Measurements from ENCODE around the gene PCK2.

The PCK2 gene

DNA sequence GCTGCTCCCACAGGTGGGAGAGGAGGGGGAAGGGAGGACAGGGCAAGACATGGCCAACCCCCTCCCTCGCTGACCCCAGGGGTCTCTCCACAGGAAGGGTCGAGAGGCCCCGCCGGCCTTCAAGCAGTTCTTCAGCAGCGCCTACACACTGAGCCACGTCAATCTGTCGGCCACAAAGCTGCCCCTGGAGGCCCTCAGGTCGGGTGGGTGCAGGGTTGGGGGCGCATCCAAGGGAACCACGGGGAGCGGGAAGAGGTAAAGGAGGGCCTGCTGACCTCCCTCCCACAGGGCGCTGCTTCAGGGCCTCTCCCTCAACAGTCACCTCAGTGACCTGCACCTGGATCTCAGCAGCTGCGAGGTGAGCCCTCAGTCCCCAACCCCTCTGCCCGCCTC lies 36.2 kb upstream of the PCK2 start:
- DNase-seq (ENCODE audit: low read depth): no peak
- no peak overlapping the region for H3K4me3 ChIP-seq (ENCODE audit: low read depth, low read length)
- TF ChIP-seq POLR2A (IDR thresholded peaks at IDR 0.05; ENCODE audit: extremely low read depth, insufficient read length): no peak
- TF ChIP-seq CTCF (IDR thresholded peaks at IDR 0.05; ENCODE audit: low read depth, low read length): no peak
- TF ChIP-seq, protein P1, sequence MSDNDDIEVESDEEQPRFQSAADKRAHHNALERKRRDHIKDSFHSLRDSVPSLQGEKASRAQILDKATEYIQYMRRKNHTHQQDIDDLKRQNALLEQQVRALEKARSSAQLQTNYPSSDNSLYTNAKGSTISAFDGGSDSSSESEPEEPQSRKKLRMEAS (IDR thresholded peaks at IDR 0.05; ENCODE audit: low read depth, low read length): no peak
- TF ChIP-seq MYC (IDR thresholded peaks at IDR 0.05; ENCODE audit: low read depth, low read length): no peak

- H3K4me3 ChIP-seq (ENCODE audit: low read depth, low read length): no peak overlapping the region
- TF ChIP-seq CTCF (IDR thresholded peaks at IDR 0.05; ENCODE audit: low read depth, low read length): peak; percentile 83
- TF ChIP-seq, protein P1 (IDR thresholded peaks at IDR 0.05; ENCODE audit: low read depth, low read length): no peak
- DNase-seq (ENCODE audit: low read depth): peak; percentile 70
Observed at GRCh38 chr14:24058260-24058950, 35.7 kb upstream of the PCK2 start.

DNA sequence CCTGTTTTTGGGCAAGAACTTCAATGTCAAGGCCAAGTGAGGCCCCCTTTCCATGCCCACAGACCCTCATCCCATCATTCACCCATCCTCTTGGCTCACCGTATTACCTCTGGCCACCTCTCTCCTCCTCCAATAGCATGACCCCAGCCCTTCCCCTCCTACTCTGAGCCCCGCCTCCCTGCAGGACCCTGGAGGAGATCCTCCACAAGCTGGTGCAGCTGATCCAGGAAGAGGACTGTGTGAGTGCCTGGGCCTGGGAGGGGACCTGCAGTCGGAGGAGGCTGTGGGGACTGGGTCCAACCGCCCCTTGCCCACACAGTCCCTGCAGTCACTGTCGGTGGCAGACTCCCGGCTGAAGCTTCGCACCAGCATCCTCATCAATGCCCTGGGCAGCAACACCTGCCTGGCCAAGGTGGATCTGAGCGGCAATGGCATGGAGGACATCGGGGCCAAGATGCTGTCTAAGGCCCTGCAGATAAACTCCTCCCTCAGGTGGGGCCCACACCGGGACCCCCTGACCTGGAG lies 35.1 kb upstream of the PCK2 start:
- H3K4me3 ChIP-seq (ENCODE audit: low read depth, low read length): no peak overlapping the region
- DNase-seq (ENCODE audit: low read depth): no peak
- TF ChIP-seq POLR2A (IDR thresholded peaks at IDR 0.05; ENCODE audit: extremely low read depth, insufficient read length) (no peak), CTCF (IDR thresholded peaks at IDR 0.05; ENCODE audit: low read depth, low read length) (no peak)
- TF ChIP-seq, protein P1 (IDR thresholded peaks at IDR 0.05; ENCODE audit: low read depth, low read length): no peak

DNA sequence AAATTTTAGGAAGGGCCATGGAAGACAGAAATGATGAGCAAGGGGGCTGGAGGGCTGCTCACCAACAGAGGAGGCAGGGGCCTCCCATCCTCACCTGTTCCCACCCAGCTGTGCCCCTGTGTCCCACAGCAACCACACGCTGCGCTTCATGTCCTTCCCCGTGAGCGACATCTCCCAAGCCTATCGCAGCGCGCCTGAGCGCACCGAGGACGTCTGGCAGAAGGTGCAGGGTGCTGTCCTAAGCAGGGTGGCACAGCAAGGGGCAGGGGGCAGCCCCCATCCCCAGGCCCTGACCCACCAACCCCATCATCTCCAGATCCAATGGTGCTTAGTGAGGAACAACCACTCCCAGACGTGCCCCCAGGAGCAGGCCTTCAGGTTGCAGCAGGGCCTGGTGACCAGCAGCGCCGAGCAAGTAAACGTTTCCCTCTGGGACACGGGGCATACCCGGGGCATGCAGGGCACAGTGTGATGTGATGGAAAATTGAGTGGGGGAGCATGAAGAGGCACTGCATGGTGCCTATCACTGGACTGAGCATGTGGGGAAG lies 34.2 kb upstream of the PCK2 start:
- no peak overlapping the region for H3K4me3 ChIP-seq (ENCODE audit: low read depth, low read length)
- DNase-seq (ENCODE audit: low read depth): no peak
- TF ChIP-seq CTCF (IDR thresholded peaks at IDR 0.05; ENCODE audit: low read depth, low read length) (no peak), POLR2A (IDR thresholded peaks at IDR 0.05; ENCODE audit: extremely low read depth, insufficient read length) (no peak), MYC (IDR thresholded peaks at IDR 0.05; ENCODE audit: low read depth, low read length) (no peak)
- TF ChIP-seq, protein P1 (IDR thresholded peaks at IDR 0.05; ENCODE audit: low read depth, low read length): no peak

- TF ChIP-seq MYC (IDR thresholded peaks at IDR 0.05; ENCODE audit: low read depth, low read length): no peak
- TF ChIP-seq, protein P1 (IDR thresholded peaks at IDR 0.05; ENCODE audit: low read depth, low read length): no peak
- no peak for TF ChIP-seq POLR2A (IDR thresholded peaks at IDR 0.05; ENCODE audit: extremely low read depth, insufficient read length)
- no peak for TF ChIP-seq CTCF (IDR thresholded peaks at IDR 0.05; ENCODE audit: low read depth, low read length)
- DNase-seq (ENCODE audit: low read depth): no peak
Observed at GRCh38 chr14:24060443-24060842, 33.7 kb upstream of the PCK2 start.

More at GRCh38 chr14:24060443-24060842, 33.7 kb upstream of the PCK2 start:
- H3K4me3 ChIP-seq (ENCODE audit: low read depth, low read length): no peak overlapping the region
